Renal cortical epithelial cell (primary cell): ENCODE measurements around the gene MCC. TPM values are rescaled to one million over a fixed set of nuclear protein-coding genes. Genes with fewer than 3 reads are reported as not detected.

Experiments
- DNase-seq: peaks from one replicate; pipeline ENCODE4 v3.0.0-alpha.2; 2011; ENCODE audit warnings: low read depth
- total RNA-seq: library from RNA; depleted of rRNA; stranded (reverse); fragments of >200 nt; gene quantifications from 2 replicates; pipeline ENCODE4 v1.2.3, GENCODE V29; 2014

The MCC gene
- total RNA-seq, 1 donor from 2014 or later: 42.9 TPM

DNA sequence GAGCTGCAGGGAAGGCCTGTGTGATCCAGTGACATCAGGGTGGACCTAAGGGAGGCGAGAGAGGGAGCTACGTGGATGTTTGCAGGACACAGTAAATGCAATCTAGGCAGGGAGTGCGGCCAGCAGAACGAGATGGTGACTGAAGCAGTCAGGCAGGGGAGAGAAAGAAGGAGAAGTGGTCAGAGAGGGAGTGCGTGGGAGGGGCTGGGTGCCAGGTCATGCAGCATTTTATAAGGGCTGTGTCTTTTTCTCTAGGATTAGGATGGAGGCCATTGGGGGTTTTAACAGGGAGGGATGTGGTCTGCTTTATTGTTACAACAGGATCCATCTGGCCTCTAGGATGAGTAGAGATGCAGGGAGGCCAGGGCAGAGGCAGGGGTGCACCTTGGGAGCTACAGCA is 431.3 kb downstream of the MCC start:
- DNase-seq: no peak

DNA sequence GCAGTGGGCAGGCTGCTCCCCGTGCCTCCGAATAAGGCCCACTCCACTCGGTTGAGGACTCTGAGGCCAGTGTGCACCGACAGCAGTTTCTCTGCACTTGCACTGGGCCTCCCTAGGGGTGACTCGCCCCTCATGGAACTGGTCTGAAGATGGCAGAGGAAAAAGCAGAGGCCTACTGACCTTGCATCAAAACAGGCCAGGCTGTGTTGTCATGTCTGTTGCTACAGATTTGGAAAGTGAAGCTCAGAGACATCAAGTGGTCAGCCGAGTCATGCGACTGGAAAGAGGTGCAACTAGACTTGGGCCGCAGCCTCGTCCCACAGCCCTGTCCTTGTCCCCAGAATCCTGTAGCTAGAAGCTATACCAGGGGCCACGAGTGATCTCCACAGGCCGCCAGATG is 433.4 kb downstream of the MCC start:
- DNase-seq: no peak

DNA sequence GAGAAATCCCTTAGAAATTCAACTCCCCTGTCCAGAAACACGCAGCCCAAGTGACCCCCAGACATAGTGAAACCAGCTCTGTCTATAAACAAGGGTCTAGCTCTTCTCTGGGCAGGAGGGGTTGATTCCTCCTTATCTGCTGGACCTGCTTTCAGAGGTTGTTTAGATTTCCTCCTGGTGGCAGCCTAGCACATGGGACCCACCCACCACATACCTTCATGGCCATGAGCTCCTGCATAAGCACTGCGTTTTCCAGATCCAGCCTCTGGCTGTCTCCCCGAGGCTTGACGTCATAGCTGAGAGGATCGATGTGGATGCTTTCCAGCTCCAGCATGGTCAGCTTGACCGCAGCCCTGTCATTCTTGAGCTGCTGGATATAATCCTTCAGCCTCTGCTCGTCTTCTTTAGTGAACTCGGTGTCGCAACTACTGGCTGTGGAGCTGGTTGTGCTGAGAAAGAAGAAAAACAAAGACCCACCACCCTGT is 434.7 kb downstream of the MCC start:
- DNase-seq: no peak

DNA sequence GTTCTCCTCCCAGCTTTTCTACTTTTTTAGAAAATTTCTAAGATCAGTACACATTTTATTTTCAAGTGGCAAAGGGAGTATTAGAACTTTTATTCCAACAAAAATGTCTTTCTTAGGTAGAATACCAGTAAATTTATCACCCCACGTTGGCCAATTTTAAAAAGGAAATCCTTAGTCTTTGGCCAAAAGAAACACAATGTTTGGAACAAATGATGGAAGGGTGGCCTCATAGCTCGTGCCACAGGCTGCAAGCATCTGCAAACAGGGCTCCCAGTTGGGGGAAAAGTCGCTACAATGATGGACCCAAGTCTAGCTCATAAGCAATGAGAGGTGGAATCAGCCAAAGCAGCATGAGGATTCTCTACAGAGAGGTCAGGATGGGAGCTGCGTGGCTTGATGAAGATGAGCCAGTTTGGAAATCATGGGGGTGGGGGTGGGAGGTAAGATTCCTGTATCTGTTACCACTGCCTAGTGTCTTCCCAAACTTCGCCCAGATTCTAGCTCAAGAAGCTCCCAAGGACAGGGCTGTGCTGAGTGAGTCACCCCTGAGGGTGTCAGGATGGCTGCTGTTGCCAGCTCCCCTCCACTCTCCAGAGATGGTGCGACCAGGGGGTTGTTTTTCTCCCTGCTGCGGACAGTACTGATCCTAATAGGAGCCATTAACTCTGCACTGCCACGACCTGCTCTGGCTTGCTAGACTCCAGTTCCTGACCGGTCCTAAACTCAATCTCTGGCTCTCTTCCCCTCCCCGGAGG is 436.0 kb downstream of the MCC start:
- no peak for DNase-seq

DNA sequence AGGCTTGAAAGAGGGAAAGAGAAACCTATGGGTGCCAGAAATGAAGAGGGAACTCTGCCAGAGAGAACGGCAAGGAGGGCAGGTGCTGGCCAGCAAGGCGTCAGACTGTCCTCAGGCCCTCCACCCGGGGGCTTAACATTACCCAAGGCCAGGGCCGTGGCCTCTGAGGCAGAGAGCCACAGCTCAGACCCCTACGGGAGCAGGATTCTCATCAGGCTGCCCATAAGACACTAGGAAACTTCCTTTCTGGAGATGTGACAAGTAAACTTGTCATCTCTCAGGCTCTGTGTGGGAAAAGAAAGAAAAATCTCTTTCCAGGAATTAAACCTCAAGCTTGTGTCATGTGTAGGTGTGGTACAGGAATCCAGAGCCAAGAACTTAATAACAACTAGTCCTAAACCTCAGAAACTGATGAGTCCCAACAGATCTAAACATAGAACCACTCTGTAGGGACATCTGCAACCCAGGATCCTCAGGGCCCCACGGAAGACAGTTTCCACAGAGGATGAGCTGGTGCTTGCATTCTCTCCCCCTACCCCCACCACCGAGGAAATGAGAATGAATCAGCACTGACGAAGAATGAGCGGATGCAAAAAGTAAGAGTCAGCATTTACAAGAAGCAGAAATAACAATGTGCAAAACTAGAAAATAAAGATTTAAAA is 437.4 kb downstream of the MCC start:
- peak; percentile 72 for DNase-seq

DNA sequence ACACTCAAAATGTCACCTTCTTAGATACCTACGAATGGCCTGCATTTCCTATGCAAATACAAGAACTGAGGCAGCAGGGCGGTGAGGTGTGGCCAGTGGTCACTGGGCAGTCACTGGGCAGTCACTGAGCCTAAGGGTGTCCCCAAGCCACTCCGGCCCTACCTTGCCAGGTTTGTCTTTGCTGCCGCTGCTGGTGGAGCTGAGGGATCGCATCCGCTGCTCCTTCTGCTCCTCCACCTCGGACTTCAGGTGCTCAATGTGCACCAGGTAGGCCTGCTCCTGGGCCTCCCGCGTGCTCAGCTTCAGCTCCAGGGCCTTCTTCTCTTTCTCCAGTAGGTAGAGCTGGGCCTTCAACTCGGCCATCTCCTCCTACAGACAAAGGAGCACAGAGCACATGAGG is 439.3 kb downstream of the MCC start:
- no peak for DNase-seq

DNA sequence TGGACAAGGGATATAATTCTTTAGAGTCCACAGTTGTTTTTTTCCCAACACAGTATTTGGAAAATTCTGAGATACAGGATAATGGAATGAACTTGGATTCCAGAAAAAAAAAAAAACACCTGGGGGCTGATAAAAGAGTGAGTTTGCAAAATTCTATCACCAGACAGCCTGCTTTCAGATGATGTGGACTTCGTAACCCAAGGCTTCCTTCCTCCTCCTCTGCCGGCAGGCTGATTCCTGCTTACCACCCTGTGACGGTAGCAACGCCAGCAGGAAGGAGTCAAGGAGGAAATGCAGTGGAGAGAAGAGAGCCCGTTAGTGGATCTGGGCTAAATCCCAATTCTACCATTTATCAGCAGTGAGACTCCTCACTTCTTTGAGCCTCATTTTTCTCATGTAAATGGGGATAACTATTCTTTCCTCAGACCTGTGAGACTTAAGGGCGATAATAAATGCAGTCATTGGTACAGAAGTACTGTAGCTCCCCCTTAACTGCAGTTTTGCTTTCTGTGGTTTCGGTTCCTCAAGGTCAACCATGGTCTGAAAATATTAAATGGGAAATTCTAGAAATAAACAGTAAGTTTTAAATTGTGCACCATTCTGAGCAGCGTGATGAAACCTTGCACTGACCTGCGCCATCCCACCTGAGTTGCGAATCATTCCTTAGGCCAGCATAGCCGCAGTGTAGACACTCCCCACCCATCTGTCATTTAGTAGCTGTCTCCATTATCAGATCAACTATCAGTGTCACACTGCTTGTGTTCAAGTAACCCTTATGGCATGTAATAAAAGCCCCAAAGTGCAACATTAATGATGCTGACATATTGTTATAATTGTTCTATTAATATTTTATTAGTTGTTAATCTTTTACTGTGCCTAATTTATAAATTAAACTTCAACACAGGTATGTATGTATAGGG is 440.3 kb downstream of the MCC start:
- DNase-seq: peak; percentile 38

DNA sequence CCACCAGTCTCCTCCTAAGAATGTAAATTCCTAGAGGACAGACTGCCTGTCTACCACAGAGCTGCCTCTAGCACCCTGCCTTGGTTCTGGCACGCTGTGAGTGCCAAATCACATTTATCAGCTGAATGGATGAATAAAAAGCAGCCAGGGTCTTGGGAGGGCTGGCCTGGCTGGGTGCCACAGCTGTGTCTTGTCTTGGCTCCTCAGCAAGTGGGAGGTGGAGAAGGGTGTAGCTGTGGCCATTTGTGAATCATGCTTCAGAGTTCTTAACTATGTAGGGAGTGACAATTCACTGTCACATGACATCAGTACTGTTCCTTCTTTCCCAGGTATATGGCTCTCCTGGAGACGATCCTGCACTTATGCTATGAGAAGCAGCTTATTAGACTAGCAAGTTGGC is 441.0 kb downstream of the MCC start:
- DNase-seq: peak; percentile 84

DNA sequence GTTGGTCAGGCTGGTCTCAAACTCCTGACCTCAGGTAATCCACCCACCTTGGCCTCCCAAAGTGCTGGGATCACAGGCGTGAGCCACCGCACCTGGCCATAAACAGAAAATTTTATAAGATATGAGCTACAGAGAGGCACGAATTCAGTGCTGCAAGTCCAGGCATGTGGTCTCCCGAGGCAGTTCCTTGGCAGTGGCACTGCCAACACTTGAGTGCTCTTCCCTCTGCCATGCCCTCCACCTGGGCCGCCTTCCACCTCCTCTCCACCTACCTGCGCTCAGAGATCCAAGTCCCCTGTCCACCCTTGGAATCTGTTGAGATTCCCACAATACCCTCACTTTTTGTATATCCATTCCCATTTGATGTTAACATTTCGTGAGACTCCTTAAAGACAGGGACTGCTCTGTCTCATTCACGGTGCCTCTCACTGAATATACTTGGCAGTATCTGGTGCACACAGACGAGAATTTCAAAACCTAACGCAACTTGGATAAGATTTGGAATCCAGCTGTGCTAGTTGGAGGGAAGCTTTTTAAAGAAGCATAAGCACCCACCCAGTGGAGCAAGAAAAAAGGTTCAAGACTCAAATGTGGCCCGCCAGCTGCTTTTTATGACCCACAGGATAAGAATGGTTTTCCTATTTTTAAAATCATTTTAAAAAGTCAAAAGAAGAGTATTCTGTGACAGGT is 443.3 kb downstream of the MCC start:
- DNase-seq: no peak

DNA sequence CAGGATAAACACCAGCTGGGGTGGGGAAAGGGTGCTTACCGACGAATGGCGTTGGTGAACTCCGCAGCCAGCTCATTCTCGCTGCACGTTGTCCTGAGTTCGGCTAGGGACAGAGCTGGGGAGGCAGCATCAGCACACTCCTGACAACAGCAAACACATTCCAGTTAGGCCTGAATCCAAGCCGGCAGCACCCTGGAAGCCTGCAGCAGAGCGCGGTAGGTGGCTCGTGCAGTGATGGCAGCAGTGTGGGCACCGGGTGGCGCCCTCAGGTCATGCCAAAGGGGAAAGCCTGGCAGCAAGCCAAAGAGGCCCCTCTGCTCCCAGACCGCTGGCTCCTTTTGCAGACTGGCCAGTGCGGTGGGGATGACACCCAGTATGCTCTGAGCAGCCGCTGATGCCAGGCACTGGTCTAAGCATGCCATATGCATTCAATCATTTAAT is 444.7 kb downstream of the MCC start:
- no peak for DNase-seq

DNA sequence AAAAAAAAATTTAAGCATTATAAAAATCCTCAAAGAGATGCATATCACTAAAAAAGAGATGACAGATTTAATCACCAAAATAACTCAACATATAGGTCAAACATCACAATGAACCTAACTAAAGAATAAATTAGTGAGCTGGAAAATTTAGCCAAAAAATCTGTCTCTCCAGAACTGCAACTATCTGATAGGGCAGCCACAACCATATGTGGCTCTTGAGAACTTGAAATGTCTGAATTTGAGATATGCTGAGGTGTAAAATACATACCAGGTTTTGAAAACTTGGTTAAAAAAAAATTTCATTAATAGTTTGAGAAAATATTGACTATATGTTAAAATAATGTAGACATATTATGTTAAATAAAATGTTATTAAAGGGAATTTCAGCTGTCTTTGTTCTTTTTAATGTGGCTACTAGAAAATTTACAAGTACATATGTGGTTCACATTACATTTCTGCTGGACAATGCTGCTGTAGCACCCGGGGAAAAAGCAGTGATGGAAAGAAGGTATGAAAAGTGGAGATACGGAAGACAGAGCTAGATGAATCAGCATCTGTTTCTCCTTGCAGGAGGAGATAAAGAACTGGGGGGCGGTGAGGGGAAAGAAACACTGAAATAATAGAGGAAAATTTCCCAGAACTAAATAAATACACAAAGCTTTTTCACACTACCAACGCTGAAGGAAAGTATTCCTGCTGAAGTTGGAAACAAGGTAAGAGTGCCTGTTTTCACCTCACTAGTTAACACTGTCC is 445.6 kb downstream of the MCC start:
- DNase-seq: no peak

DNA sequence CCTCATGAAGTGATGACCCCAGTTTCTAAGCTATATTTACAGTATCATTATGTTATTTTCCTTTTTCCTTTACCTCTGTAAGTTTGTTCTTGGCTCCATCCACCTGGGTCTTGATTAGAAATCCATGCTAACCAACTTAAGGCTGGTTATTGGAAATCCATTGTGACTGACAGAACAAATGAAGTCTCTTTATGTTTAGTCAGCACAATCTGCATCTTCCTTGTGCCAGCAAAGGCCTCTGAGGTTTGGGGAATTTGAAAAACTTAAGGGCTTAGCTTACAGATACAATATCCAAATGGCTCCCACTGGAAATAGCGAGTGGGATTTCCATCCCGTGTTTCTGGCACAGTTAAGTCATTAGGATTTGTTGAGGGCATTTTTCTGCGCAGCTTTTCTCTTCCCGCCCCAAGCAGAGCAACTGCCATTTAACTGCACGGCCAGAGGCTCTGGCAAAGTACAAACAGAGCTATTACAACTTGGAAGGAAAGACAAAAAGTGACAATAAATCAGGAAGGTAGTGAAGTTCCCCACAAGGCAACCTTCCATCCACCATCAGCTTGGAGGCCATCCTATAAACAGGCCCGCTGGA is 447.5 kb downstream of the MCC start:
- no peak for DNase-seq

DNA sequence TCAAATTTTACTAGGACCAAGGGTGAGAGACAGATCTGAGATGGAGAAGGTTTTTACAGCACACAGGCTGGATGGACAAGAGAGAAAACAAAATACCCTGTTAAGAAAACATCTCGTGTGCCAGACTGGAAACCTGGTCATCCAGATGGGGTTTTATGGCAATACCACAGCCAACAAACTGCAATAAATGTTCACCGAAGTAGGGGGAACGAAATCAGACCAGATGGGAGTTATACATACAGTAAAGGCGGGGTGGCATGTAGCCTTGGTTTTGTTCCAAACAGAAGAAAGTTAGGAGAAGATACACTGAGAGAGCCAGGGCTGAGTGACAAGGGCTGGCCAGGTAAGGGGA is 448.3 kb downstream of the MCC start:
- DNase-seq: no peak

DNA sequence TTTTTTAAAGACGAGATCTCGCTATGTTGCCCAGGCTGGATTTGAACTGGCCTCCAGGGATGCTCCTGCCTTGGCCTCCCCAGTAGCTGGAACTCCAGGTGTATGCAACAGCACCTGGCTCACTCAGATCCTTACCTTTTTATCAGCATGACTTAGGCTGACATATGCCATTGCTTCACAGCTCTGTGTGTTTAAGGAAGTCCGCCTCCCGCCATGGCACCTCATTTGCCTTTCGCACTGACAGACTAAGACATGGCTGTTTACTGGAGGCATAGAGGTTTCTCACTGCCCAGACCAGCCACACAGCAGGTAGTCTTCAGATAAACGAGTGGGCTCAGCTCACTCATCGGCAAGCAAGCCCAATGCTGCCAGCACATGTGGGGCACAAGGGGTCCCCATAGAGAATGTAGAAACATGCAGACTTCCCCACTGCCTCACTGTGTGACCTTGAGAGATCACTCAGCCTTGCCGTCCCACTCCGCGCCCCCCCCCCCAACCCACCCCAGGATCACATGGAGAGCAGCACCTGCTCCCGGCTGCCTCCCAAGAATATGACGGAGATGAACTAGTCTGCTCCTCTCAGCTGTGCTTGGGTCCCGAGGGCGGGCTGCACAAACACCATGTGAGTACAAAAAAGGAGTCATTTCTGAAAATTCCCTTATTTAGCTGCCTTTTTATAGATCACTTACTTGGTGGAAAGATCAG is 448.9 kb downstream of the MCC start:
- DNase-seq: no peak

DNA sequence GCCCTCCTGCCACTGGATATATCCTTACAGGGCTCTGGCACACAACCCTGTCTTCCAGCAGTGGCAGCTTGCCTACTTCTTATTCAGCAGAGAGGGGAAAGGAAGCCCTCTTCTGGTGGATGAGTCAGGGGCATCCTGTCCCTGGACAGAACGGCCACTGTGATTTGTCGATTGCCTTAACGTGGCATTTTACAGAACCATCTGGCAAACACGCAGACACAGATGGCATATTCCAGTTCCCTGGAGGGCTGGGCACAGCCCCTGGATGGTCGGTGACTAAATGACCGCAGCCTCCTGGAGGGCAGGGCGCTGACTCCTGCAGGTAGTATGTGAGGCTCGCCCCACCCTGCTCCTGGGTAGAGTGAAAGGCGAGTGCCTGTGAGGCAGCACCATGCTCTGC is 449.5 kb downstream of the MCC start:
- DNase-seq: no peak

DNA sequence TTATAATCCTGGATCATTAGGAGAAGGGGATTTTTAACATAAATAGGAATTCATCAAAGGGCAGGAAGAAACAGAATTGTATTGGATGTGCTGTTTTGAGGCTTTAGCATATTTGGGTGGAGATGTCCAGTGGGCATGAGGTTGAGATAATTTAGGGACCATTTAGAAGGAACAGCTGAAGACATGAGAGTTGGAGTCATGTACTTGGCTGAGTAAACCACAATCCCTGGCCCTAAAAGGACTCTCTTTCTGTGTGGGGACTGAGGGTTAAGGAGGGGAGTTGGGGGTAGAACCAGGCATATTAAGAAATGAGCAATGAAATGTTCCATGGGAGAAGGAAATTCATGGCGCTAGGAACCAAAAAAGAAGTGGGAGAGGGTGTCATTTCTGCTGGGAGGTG is 450.1 kb downstream of the MCC start:
- no peak for DNase-seq

DNA sequence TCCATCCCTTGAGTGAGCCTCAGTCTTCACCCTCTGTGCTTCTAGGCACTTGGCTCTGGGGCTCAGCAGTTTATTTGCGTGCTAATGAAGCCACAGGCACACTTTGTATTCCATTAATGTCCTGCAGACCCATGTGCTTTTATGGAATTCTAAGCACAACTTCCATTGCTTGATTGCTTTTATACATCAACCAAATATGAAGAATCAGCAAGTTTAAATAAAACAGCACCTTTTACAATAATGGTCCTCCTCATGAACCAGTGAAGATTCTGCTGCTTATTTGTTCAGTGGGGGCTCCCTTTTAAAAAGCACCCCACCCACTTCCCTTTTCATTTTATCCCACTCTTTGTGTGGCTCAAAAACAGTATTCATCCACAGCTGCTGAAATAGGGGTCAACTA is 451.4 kb downstream of the MCC start:
- no peak for DNase-seq

DNA sequence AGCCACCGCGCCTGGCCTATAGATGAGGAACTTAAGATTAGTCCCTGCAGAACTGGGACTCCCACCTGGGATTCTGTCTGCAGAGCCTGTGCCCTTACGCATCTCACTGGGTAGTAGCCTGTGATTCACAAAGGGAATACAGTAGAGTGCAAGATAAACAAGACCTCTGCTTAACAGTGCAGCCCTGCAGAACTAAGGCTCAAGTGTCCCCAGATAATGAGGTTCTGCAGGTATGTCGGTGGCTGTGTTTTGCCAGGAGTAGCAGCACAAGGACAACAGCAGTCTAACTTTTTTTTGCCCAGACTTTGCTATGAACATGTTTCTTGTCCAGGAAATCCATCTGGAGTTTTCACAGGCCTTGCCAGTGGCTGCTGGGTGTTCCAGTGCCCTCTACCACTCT is 451.9 kb downstream of the MCC start:
- DNase-seq: no peak

DNA sequence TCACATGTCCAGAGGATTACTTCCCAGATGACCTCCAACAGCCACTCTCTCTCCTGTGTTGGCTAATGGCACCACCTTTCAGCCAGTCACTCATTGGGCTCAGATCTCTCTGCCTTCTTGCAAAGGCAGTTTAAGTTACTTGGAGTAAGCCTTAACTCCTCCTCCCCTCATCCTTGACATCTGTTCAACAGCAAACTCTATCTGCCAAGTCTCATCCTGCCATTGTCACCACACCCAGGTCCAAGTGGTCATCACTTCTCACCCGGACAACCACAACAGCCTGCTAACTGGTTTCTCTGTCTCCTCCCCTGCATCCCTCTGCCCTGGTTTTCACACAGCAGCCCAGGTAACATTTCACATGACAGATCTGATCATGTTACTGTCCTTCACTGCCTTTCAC is 453.2 kb downstream of the MCC start:
- no peak for DNase-seq

DNA sequence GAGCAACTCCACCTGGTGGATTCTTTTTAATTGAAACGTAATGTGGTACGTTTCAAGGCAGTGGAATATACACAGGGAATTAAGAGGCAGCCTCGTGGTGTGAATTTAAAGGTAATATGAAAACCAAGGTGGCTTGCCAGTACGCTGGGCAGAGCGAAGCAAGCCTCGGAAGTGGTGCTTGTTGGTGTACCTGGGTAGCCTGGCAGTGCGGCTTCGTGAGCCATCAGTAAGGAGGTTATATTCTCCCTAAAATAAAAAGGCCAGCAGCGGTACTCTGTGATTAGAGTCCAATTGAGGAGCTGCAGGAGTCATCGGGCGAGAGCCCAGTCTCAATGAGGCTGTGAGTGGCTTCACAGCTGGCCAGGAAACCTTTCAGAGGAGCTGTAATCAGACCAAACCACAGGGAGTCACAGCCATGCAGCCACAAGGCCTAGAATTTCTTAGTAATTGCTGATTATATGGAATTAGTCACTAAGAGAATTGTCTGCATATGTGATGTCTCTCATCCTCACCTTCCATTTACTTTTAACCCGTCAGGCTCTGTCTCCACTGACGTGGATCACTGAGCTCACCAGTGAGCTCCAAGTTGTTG is 454.0 kb downstream of the MCC start:
- peak; percentile 85 for DNase-seq
